K562 (cell line): ENCODE results near the gene CRLF1. TPM values are rescaled to one million over a fixed set of nuclear protein-coding genes. Genes with fewer than 3 reads are reported as not detected.
A peak's percentile ranks its signal among the peaks of the same experiment; 100 is the strongest.

Source experiments
- ATAC-seq: fragments of 200-7000 bp; cut with Tn5 transposase; 3 replicates; pipeline ENCODE4 v1.9.1; 2020; ENCODE audit warnings: moderate library complexity
- BruUV-seq: library from RNA; stranded (reverse); fragments of 400-500 nt; replicated peaks from 2 replicates; lab custom pipeline; 2021; lab: Mats Ljungman, UMichigan
- CTCF ChIA-PET: fragments of 300-600 bp; formaldehyde crosslinking; extraction: SDS; loops from one replicate; lab custom pipeline; 2021; ENCODE audit warnings: low intra/inter-chr PET ratio; lab: Yijun Ruan, JAX
- POLR2A ChIA-PET: fragments of 300-600, 350-650 bp; sonication (Branson Sonifier 250); formaldehyde crosslinking; extraction: SDS; loops from one replicate; lab custom pipeline; 2021; ENCODE audit warnings: antibody characterized with exemption, inconsistent platforms; lab: Yijun Ruan, JAX
- DNase-seq, 4 experiments: peaks; one replicate each; pipeline versions ENCODE4 v3.0.0 to v3.0.0-alpha.2; 2011 to 2018; ENCODE audit warnings: low spot score in 3 of 4, mixed read lengths in 3 of 4; ENCODE audit errors: extremely low read depth in 1 of 4
- FAIRE-seq: peaks from 2 replicates; lab custom pipeline; 2011; peaks lifted over from hg19 to GRCh38; lab: Jason Lieb, UNC
- H2AFZ ChIP-seq: 2 replicates; pipeline ENCODE4 v1.6.0; 2011; ENCODE audit warnings: low read depth, low read length, control low read depth, inconsistent platforms
- H3K27ac ChIP-seq: fragments of 200-600 bp; 3 replicates; pipeline ENCODE4 v1.8.0; 2011; ENCODE audit warnings: low read depth, mild to moderate bottlenecking, control low read depth, inconsistent platforms, low read length, moderate library complexity, mixed read lengths; ENCODE audit errors: extremely low read depth
- H3K27me3 ChIP-seq, 2 experiments: fragments of 300-600 bp in 1 of 2; 2 replicates in 1 of 2; 3 replicates in 1 of 2; pipeline versions ENCODE4 v1.6.0 to v1.8.0; 2011; ENCODE audit warnings: inconsistent platforms in 2 of 2, low read length in 2 of 2, mild to moderate bottlenecking in 1 of 2, mixed read lengths in 1 of 2, moderate library complexity in 1 of 2; ENCODE audit not compliant: control insufficient read depth in 2 of 2, insufficient read depth in 2 of 2
- H3K36me3 ChIP-seq: fragments of 300-600 bp; 3 replicates; pipeline ENCODE4 v1.8.0; 2011; ENCODE audit warnings: mild to moderate bottlenecking, low read length, inconsistent platforms; ENCODE audit not compliant: control insufficient read depth, insufficient read depth
- H3K4me1 ChIP-seq, 2 experiments: fragments of 200-600 bp in 1 of 2; replicated peaks in 1 of 2; 2 replicates in 1 of 2; 3 replicates in 1 of 2; pipeline versions ENCODE4 v1.5.1 to v1.8.0; 2011; ENCODE audit warnings: inconsistent platforms in 2 of 2, low read length in 2 of 2, mild to moderate bottlenecking in 1 of 2, mixed read lengths in 1 of 2, moderate library complexity in 1 of 2; ENCODE audit not compliant: control insufficient read depth in 2 of 2, insufficient read depth in 2 of 2
- H3K4me2 ChIP-seq: 2 replicates; pipeline ENCODE4 v1.6.1; 2011; ENCODE audit warnings: low read length, control low read depth, inconsistent platforms, mixed read lengths; ENCODE audit not compliant: insufficient read depth
- H3K4me3 ChIP-seq: fragments of 200-600 bp; sonication (generic), shearing (Covaris generic); 2 replicates; pipeline ENCODE4 v1.5.1; 2016; ENCODE audit warnings: control low read depth, inconsistent platforms
- H3K79me2 ChIP-seq: fragments of 200-600 bp; 3 replicates; pipeline ENCODE4 v1.8.0; 2011; ENCODE audit warnings: low read length, inconsistent platforms; ENCODE audit not compliant: control insufficient read depth, insufficient read depth
- H3K9ac ChIP-seq, 2 experiments: 2 replicates each; pipeline versions ENCODE4 v1.6.0 to v1.6.1; 2011; ENCODE audit warnings: low read depth in 2 of 2, low read length in 2 of 2, control low read depth in 1 of 2, inconsistent platforms in 1 of 2, mild to moderate bottlenecking in 1 of 2, mixed read lengths in 1 of 2; ENCODE audit not compliant: insufficient read depth in 1 of 2
- H3K9me1 ChIP-seq: one replicate; pipeline ENCODE4 v1.6.0; 2011; ENCODE audit warnings: inconsistent platforms, mild to moderate bottlenecking, low read length, moderate library complexity; ENCODE audit not compliant: control insufficient read depth, insufficient read depth
- H3K9me3 ChIP-seq: replicated peaks from 2 replicates; pipeline ENCODE4 v1.5.1; 2011; ENCODE audit warnings: low read depth, low read length, inconsistent platforms; ENCODE audit not compliant: control insufficient read depth, insufficient read depth
- H4K20me1 ChIP-seq: replicated peaks from 2 replicates; pipeline ENCODE4 v1.6.1; 2011; ENCODE audit warnings: low read length, inconsistent platforms, mixed read lengths; ENCODE audit not compliant: control insufficient read depth, insufficient read depth
- EP400 ChIP-seq: fragments of 450-650 bp; IDR thresholded peaks from 2 replicates; pipeline ENCODE4 v1.6.1; 2017; ENCODE audit warnings: antibody characterized with exemption, mild to moderate bottlenecking, moderate library complexity
- ETS2 ChIP-seq: IDR thresholded peaks from 2 replicates; pipeline ENCODE4 v1.6.1; 2016; ENCODE audit warnings: borderline replicate concordance, missing genetic modification characterization, mild to moderate bottlenecking, moderate library complexity, missing compliant biosample characterization; ENCODE audit not compliant: poor library complexity, severe bottlenecking
- GATAD2B ChIP-seq: fragments of 450-650 bp; IDR thresholded peaks from 2 replicates; pipeline ENCODE4 v1.6.1; 2017; ENCODE audit warnings: mild to moderate bottlenecking, borderline replicate concordance
- HDAC8 ChIP-seq: fragments of 450-650 bp; IDR thresholded peaks from 2 replicates; pipeline ENCODE4 v1.6.1; 2016; ENCODE audit warnings: mild to moderate bottlenecking, missing genetic modification characterization, moderate library complexity, missing compliant biosample characterization
- MTA1 ChIP-seq: fragments of 450-650 bp; IDR thresholded peaks from 2 replicates; pipeline ENCODE4 v1.6.1; 2017; ENCODE audit warnings: borderline replicate concordance
- MYNN ChIP-seq, 2 experiments: sonication (generic); formaldehyde crosslinking in 1 of 2; IDR thresholded peaks; 2 replicates each; pipeline versions ENCODE4 v1.5.0 to v1.6.1; 2016 to 2020; ENCODE audit warnings: antibody characterized with exemption in 1 of 2, missing genetic modification reagents in 1 of 2
- NCOA4 ChIP-seq: fragments of 450-650 bp; IDR thresholded peaks from 2 replicates; pipeline ENCODE4 v1.6.1; 2018; ENCODE audit warnings: mild to moderate bottlenecking; ENCODE audit not compliant: partially characterized antibody
- NFE2L1 ChIP-seq: fragments of 450-650 bp; IDR thresholded peaks from 2 replicates; pipeline ENCODE4 v1.6.1; 2016; ENCODE audit warnings: missing genetic modification characterization, low read depth, mild to moderate bottlenecking, missing compliant biosample characterization, moderate library complexity, borderline replicate concordance
- NFYB ChIP-seq: IDR thresholded peaks from 2 replicates; pipeline ENCODE4 v1.6.1; 2011; ENCODE audit warnings: mild to moderate bottlenecking, moderate library complexity; ENCODE audit not compliant: insufficient read length; ENCODE audit errors: extremely low read depth
- POLR2G ChIP-seq: fragments of 200-400 bp; formaldehyde crosslinking; IDR thresholded peaks from 2 replicates; pipeline ENCODE4 v1.6.1; 2017; ENCODE audit warnings: low read depth, mild to moderate bottlenecking, antibody characterized with exemption, low read length, moderate library complexity
- PRMT5 ChIP-seq: sonication (generic); formaldehyde crosslinking; IDR thresholded peaks from 2 replicates; pipeline ENCODE4 v1.5.0; 2020; ENCODE audit warnings: missing genetic modification reagents
- RBBP5 ChIP-seq: fragments of 200-600 bp; sonication (generic); IDR thresholded peaks from 2 replicates; pipeline ENCODE4 v1.6.1; 2012; ENCODE audit warnings: borderline replicate concordance, mild to moderate bottlenecking, low read length, control low read depth, inconsistent platforms; ENCODE audit not compliant: insufficient read depth, poor library complexity, severe bottlenecking
- RFX5 ChIP-seq: IDR thresholded peaks from 2 replicates; pipeline ENCODE4 v1.6.1; 2011; ENCODE audit warnings: low read depth, mild to moderate bottlenecking, improper control_type of control experiment, low read length
- SIN3B ChIP-seq: fragments of 450-650 bp; IDR thresholded peaks from 2 replicates; pipeline ENCODE4 v1.6.1; 2017; ENCODE audit warnings: low read depth, mild to moderate bottlenecking, moderate library complexity
- TCF3 ChIP-seq: sonication (generic); formaldehyde crosslinking; IDR thresholded peaks from 2 replicates; pipeline ENCODE4 v1.4.0; 2020; ENCODE audit warnings: mild to moderate bottlenecking, missing genetic modification reagents
- ZFP36 ChIP-seq: fragments of 150-350 bp; IDR thresholded peaks from 2 replicates; pipeline ENCODE4 v1.6.1; 2018; ENCODE audit warnings: low read length, low read depth; ENCODE audit not compliant: partially characterized antibody
- ZNF12 ChIP-seq: sonication (generic); formaldehyde crosslinking; IDR thresholded peaks from 2 replicates; pipeline ENCODE4 v1.4.0; 2020; ENCODE audit warnings: mild to moderate bottlenecking, missing genetic modification reagents
- ZNF175 ChIP-seq: fragments of 200-800 bp; sonication (Bioruptor generic); IDR thresholded peaks from 2 replicates; pipeline ENCODE4 v1.6.1; 2016; ENCODE audit warnings: low read depth, mild to moderate bottlenecking, missing genetic modification characterization, missing compliant biosample characterization
- ZNF263 ChIP-seq: sonication (generic); formaldehyde crosslinking; IDR thresholded peaks from 2 replicates; pipeline ENCODE4 v1.8.0; 2022; ENCODE audit warnings: mild to moderate bottlenecking, missing genetic modification reagents, borderline replicate concordance
- WGBS: fragments of 100-300 bp; shearing (Covaris generic); methylation state at CpG from one replicate; pipeline ENCODE4 v1.1.6; 2016; ENCODE audit warnings: low coverage, mixed read lengths; ENCODE audit not compliant: insufficient coverage; ENCODE audit errors: missing lambda C conversion rate; 5-methylcytosine and 5-hydroxymethylcytosine counted together
- in situ Hi-C: fragments of 300-500 bp; cut with MboI; formaldehyde crosslinking; loops from 4 replicates; pipeline ENCODE4 v1.15.0; 2018; ENCODE audit warnings: inconsistent platforms, mixed read lengths
- intact Hi-C: fragments of 100-400 bp; cut with micrococcal nuclease; formaldehyde crosslinking; loops from 2 replicates; pipeline ENCODE4 v1.14.2; 2022
- polyA plus RNA-seq, 8 experiments: library from polyadenylated mRNA; depleted of rRNA in 4 of 8; stranded (reverse) in 5 of 8; unstranded in 3 of 8; fragments of >200 nt; fragmentation: Nextera tagmentation in 2 of 8; fragmentation: Illumina TruSeq in 1 of 8; extraction: Ambion mirVana in 2 of 8; extraction: Trizol in 1 of 8; gene quantifications; 2 replicates each; pipeline versions ENCODE4 v1.2.1 to v1.2.3, GENCODE V29; 2011 to 2014; ENCODE audit warnings: inconsistent platforms in 1 of 8, missing spikeins in 1 of 8
- total RNA-seq, 7 experiments: library from RNA; depleted of rRNA in 6 of 7; stranded (reverse); fragments of >200 nt in 6 of 7; fragmentation: Illumina TruSeq in 2 of 7; extraction: Trizol in 2 of 7; gene quantifications; 2 replicates each; pipeline versions ENCODE4 v1.2.1 to v1.2.3, GENCODE V29; 2011 to 2021; ENCODE audit warnings: low replicate concordance in 1 of 7
- TF ChIP-seq, protein P1 (sequence below): fragments of 250-450 bp; sonication (Bioruptor Pico); IDR thresholded peaks from 2 replicates; pipeline ENCODE4 v1.4.0; 2020; ENCODE audit warnings: mild to moderate bottlenecking

CRLF1 gene
- total and polyA plus RNA-seq, 9 of the 15 experiments (the other 6 are each of a cell fraction or from before 2014, with no cell fraction given): 0.85 to 3.6 (median 1.7) TPM

DNA sequence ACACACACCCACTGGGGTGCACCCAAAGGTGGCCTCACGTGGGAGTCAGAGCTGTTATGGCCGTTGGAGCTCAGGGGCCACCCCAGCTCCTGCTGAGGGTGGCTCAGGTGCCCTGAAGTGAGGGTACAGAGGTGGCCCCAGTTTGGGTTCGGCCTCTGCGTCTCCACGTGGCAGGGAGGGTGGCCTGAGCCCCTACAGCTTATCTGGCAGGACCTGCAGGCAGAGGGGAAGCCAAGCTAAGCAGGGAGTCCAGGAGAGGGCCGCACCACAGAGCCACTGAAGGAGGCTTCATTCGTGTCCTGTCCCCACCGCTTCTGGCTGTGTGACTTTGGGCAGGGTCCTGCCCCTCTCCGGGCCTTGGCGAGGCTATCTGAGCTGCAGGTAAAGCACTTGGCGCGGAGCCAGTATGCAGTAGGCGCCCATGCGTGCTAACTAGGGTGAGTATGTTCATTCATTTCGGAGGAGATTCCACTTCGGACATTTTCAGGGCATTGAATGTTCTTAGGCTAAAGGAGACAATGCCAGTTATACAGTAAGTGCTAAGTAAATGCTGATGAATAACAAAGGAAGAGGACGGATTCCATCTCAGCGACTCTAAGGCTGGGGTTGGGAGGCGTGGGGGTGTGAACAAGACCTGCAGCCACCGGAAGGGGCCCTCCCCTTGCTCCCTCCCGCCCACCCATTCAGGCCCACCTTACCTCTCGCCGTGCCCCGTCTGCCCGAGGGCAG lies 13.1 kb downstream of the CRLF1 start:
- ChIA-PET POLR2A (interaction anchor here (0.6 to 2.1 kb wide), 8 partner anchors 9 to 1039 kb away, joined by 3 to 6 read pairs (median 4); no protein-coding TSS in a partner anchor), CTCF (interaction anchor here (0.7 to 1.1 kb wide), 2 partner anchors 82 to 97 kb away, joined by 3 to 5 read pairs; no protein-coding TSS in a partner anchor)
- Histone ChIP-seq H4K20me1 (peaks cover 6% of the 10 kb centered on the region; the same call in 1 of the 2 replicates), H3K9ac (peak overlapping the region; percentile 3 to 91; a peak in 2 of 4 replicates), H3K27me3 (no peaks in the 10 kb centered on the region), H3K4me3 (no peak overlapping the region; the same call in 1 of the 2 replicates), H2AFZ (peak overlapping the region; percentile 16; the same call in 1 of the 2 replicates), H3K27ac (no peak overlapping the region; the same call in 2 of the 3 replicates), H3K79me2 (peaks cover 15% of the 10 kb centered on the region), H3K4me1 (peaks cover 28 to 86% of the 10 kb centered on the region in 2 experiments), H3K9me1 (no peaks in the 10 kb centered on the region), H3K4me2 (peak overlapping the region; percentile 33), H3K36me3 (peaks cover 5% of the 10 kb centered on the region; the same call in 2 of the 3 replicates), H3K9me3 (no peaks in the 10 kb centered on the region)
- no TSS peak for BruUV-seq
- intact Hi-C loops: loop anchor here (5.0 to 10.0 kb wide), 4 partner anchors 44 to 251 kb away; partner anchors contain the start of gene KLHL26
- 24% methylated on average over 21 of the region's 25 CpGs for WGBS
- DNase-seq (peak in 3 of 4 experiments; percentile 53 to 57 (median 54)), FAIRE-seq (peak; percentile 71), ATAC-seq (no peak)
- in situ Hi-C loops: no loop called here
- TF ChIP-seq NCOA4: no peak
- TF ChIP-seq ZNF175 (CRISPR knock-in tag): no peak
- TF ChIP-seq RBBP5: peak; percentile 28
- no peak for TF ChIP-seq ETS2
- peak; percentile 27; the same call in 1 of the 2 replicates for TF ChIP-seq EP400
- TF ChIP-seq MTA1: no peak
- no peak for TF ChIP-seq NFYB
- TF ChIP-seq, protein P1, sequence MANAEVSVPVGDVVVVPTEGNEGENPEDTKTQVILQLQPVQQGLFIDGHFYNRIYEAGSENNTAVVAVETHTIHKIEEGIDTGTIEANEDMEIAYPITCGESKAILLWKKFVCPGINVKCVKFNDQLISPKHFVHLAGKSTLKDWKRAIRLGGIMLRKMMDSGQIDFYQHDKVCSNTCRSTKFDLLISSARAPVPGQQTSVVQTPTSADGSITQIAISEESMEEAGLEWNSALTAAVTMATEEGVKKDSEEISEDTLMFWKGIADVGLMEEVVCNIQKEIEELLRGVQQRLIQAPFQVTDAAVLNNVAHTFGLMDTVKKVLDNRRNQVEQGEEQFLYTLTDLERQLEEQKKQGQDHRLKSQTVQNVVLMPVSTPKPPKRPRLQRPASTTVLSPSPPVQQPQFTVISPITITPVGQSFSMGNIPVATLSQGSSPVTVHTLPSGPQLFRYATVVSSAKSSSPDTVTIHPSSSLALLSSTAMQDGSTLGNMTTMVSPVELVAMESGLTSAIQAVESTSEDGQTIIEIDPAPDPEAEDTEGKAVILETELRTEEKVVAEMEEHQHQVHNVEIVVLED (CRISPR knock-in tag): no peak
- TF ChIP-seq HDAC8 (tag): no peak
- TF ChIP-seq PRMT5 (CRISPR knock-in tag): no peak
- TF ChIP-seq ZNF263 (CRISPR knock-in tag): peak; percentile 8; the same call in 1 of the 2 replicates
- peak; percentile 50; the same call in 1 of the 2 replicates for TF ChIP-seq POLR2G
- 0 out of 2 replicates have a peak, but pooled peaks have one; percentile 7 for TF ChIP-seq TCF3 (CRISPR knock-in tag)
- TF ChIP-seq SIN3B: no peak
- TF ChIP-seq GATAD2B: no peak
- TF ChIP-seq NFE2L1: no peak
- peak; percentile 39 for TF ChIP-seq ZFP36
- TF ChIP-seq RFX5: no peak
- 0 out of 2 replicates have a peak, but pooled peaks have one; percentile 18 for TF ChIP-seq MYNN (IDR thresholded peaks at IDR 0.05)
- no peak for TF ChIP-seq MYNN (CRISPR knock-in tag; IDR thresholded peaks at IDR 0.05)
- no peak for TF ChIP-seq ZNF12 (CRISPR knock-in tag)
